ENCODE results near the gene CPT1A.

CPT1A gene

GRCh38 chr11:68804786-68805185 lies 36.9 kb downstream of the CPT1A start:
- H3K4me1 ChIP-seq (ENCODE audit: control insufficient read depth in 1 of 2, insufficient read depth in 2 of 2, low read length in 2 of 2): no peaks in the 10 kb centered on the region
- no peak overlapping the region for H3K27ac ChIP-seq (ENCODE audit: low read depth, low read length)
- H3K4me3 ChIP-seq (ENCODE audit: low read depth in 1 of 2, low read length in 2 of 2): no peak overlapping the region
- peaks cover 40 to 90% of the 10 kb centered on the region in 2 donors for H3K36me3 ChIP-seq (ENCODE audit: control insufficient read depth in 1 of 2, insufficient read depth in 2 of 2, low read length in 2 of 2)
- no peak overlapping the region for H3K9ac ChIP-seq (ENCODE audit: low read depth in 1 of 2, low read length in 2 of 2)
- H3K9me3 ChIP-seq (ENCODE audit: control insufficient read depth in 1 of 2, low read length in 2 of 2): no peaks in the 10 kb centered on the region
- H3K27me3 ChIP-seq (ENCODE audit: control insufficient read depth in 1 of 2, insufficient read depth in 2 of 2, low read length in 2 of 2): no peaks in the 10 kb centered on the region

- Histone ChIP-seq H3K27ac (ENCODE audit: low read depth, low read length) (no peak overlapping the region), H3K9ac (ENCODE audit: low read depth in 1 of 2, low read length in 2 of 2) (no peak overlapping the region), H3K4me1 (ENCODE audit: control insufficient read depth in 1 of 2, insufficient read depth in 2 of 2, low read length in 2 of 2) (no peaks in the 10 kb centered on the region), H3K4me3 (ENCODE audit: low read depth in 1 of 2, low read length in 2 of 2) (no peak overlapping the region), H3K27me3 (ENCODE audit: control insufficient read depth in 1 of 2, insufficient read depth in 2 of 2, low read length in 2 of 2) (no peaks in the 10 kb centered on the region), H3K36me3 (ENCODE audit: control insufficient read depth in 1 of 2, insufficient read depth in 2 of 2, low read length in 2 of 2) (peaks cover 41 to 92% of the 10 kb centered on the region in 2 donors), H3K9me3 (ENCODE audit: control insufficient read depth in 1 of 2, low read length in 2 of 2) (no peaks in the 10 kb centered on the region)
These were observed 38.0 kb downstream of the CPT1A start for GRCh38 chr11:68803766-68804165.

- no peak overlapping the region for H3K9ac ChIP-seq (ENCODE audit: low read depth in 1 of 2, low read length in 2 of 2)
- H3K9me3 ChIP-seq (ENCODE audit: control insufficient read depth in 1 of 2, low read length in 2 of 2): no peaks in the 10 kb centered on the region
- H3K27ac ChIP-seq (ENCODE audit: low read depth, low read length): no peak overlapping the region
- no peaks in the 10 kb centered on the region for H3K27me3 ChIP-seq (ENCODE audit: control insufficient read depth in 1 of 2, insufficient read depth in 2 of 2, low read length in 2 of 2)
- no peak overlapping the region for H3K4me3 ChIP-seq (ENCODE audit: low read depth in 1 of 2, low read length in 2 of 2)
- H3K36me3 ChIP-seq (ENCODE audit: control insufficient read depth in 1 of 2, insufficient read depth in 2 of 2, low read length in 2 of 2): peaks cover 41 to 91% of the 10 kb centered on the region in 2 donors
- no peaks in the 10 kb centered on the region for H3K4me1 ChIP-seq (ENCODE audit: control insufficient read depth in 1 of 2, insufficient read depth in 2 of 2, low read length in 2 of 2)
These were observed 43.4 kb downstream of the CPT1A start for GRCh38 chr11:68798221-68798813.

- Histone ChIP-seq H3K9me3 (ENCODE audit: control insufficient read depth in 1 of 2, low read length in 2 of 2) (no peaks in the 10 kb centered on the region), H3K36me3 (ENCODE audit: control insufficient read depth in 1 of 2, insufficient read depth in 2 of 2, low read length in 2 of 2) (peaks cover 41 to 91% of the 10 kb centered on the region in 2 donors), H3K27me3 (ENCODE audit: control insufficient read depth in 1 of 2, insufficient read depth in 2 of 2, low read length in 2 of 2) (no peaks in the 10 kb centered on the region), H3K9ac (ENCODE audit: low read depth in 1 of 2, low read length in 2 of 2) (no peak overlapping the region), H3K4me1 (ENCODE audit: control insufficient read depth in 1 of 2, insufficient read depth in 2 of 2, low read length in 2 of 2) (no peaks in the 10 kb centered on the region), H3K27ac (ENCODE audit: low read depth, low read length) (no peak overlapping the region), H3K4me3 (ENCODE audit: low read depth in 1 of 2, low read length in 2 of 2) (no peak overlapping the region)
These were observed 44.9 kb downstream of the CPT1A start for GRCh38 chr11:68796801-68797200.

GRCh38 chr11:68792400-68792966 lies 49.2 kb downstream of the CPT1A start:
- Histone ChIP-seq H3K27ac (ENCODE audit: low read depth, low read length) (no peak overlapping the region), H3K4me1 (ENCODE audit: control insufficient read depth in 1 of 2, insufficient read depth in 2 of 2, low read length in 2 of 2) (no peaks in the 10 kb centered on the region)

GRCh38 chr11:68784653-68785052 lies 57.1 kb downstream of the CPT1A start:
- no peaks in the 10 kb centered on the region for H3K9me3 ChIP-seq (ENCODE audit: control insufficient read depth in 1 of 2, low read length in 2 of 2)

More at GRCh38 chr11:68792400-68792966, 49.2 kb downstream of the CPT1A start:
- Histone ChIP-seq H3K27me3 (ENCODE audit: control insufficient read depth in 1 of 2, insufficient read depth in 2 of 2, low read length in 2 of 2) (no peaks in the 10 kb centered on the region), H3K9ac (ENCODE audit: low read depth in 1 of 2, low read length in 2 of 2) (no peak overlapping the region), H3K9me3 (ENCODE audit: control insufficient read depth in 1 of 2, low read length in 2 of 2) (no peaks in the 10 kb centered on the region), H3K4me3 (ENCODE audit: low read depth in 1 of 2, low read length in 2 of 2) (no peak overlapping the region), H3K36me3 (ENCODE audit: control insufficient read depth in 1 of 2, insufficient read depth in 2 of 2, low read length in 2 of 2) (peaks cover 23 to 86% of the 10 kb centered on the region in 2 donors)

GRCh38 chr11:68783216-68783821 lies 58.4 kb downstream of the CPT1A start:
- H3K27me3 ChIP-seq (ENCODE audit: control insufficient read depth in 1 of 2, insufficient read depth in 2 of 2, low read length in 2 of 2): no peaks in the 10 kb centered on the region
- no peak overlapping the region for H3K4me3 ChIP-seq (ENCODE audit: low read depth in 1 of 2, low read length in 2 of 2)
- H3K36me3 ChIP-seq (ENCODE audit: control insufficient read depth in 1 of 2, insufficient read depth in 2 of 2, low read length in 2 of 2): peaks cover 38 to 88% of the 10 kb centered on the region in 2 donors
- H3K4me1 ChIP-seq (ENCODE audit: control insufficient read depth in 1 of 2, insufficient read depth in 2 of 2, low read length in 2 of 2): no peaks in the 10 kb centered on the region
- H3K9ac ChIP-seq (ENCODE audit: low read depth in 1 of 2, low read length in 2 of 2): no peak overlapping the region
- H3K9me3 ChIP-seq (ENCODE audit: control insufficient read depth in 1 of 2, low read length in 2 of 2): no peaks in the 10 kb centered on the region
- no peak overlapping the region for H3K27ac ChIP-seq (ENCODE audit: low read depth, low read length)

More at GRCh38 chr11:68784653-68785052, 57.1 kb downstream of the CPT1A start:
- Histone ChIP-seq H3K9ac (ENCODE audit: low read depth in 1 of 2, low read length in 2 of 2) (no peak overlapping the region), H3K27ac (ENCODE audit: low read depth, low read length) (no peak overlapping the region), H3K4me1 (ENCODE audit: control insufficient read depth in 1 of 2, insufficient read depth in 2 of 2, low read length in 2 of 2) (no peaks in the 10 kb centered on the region), H3K27me3 (ENCODE audit: control insufficient read depth in 1 of 2, insufficient read depth in 2 of 2, low read length in 2 of 2) (no peaks in the 10 kb centered on the region), H3K4me3 (ENCODE audit: low read depth in 1 of 2, low read length in 2 of 2) (no peak overlapping the region), H3K36me3 (ENCODE audit: control insufficient read depth in 1 of 2, insufficient read depth in 2 of 2, low read length in 2 of 2) (peaks cover 38 to 89% of the 10 kb centered on the region in 2 donors)

- H3K9me3 ChIP-seq (ENCODE audit: control insufficient read depth in 1 of 2, low read length in 2 of 2): no peaks in the 10 kb centered on the region
- H3K9ac ChIP-seq (ENCODE audit: low read depth in 1 of 2, low read length in 2 of 2): no peak overlapping the region
- no peaks in the 10 kb centered on the region for H3K27me3 ChIP-seq (ENCODE audit: control insufficient read depth in 1 of 2, insufficient read depth in 2 of 2, low read length in 2 of 2)
- no peak overlapping the region for H3K4me3 ChIP-seq (ENCODE audit: low read depth in 1 of 2, low read length in 2 of 2)
- H3K36me3 ChIP-seq (ENCODE audit: control insufficient read depth in 1 of 2, insufficient read depth in 2 of 2, low read length in 2 of 2): peaks cover 38 to 86% of the 10 kb centered on the region in 2 donors
- H3K4me1 ChIP-seq (ENCODE audit: control insufficient read depth in 1 of 2, insufficient read depth in 2 of 2, low read length in 2 of 2): no peaks in the 10 kb centered on the region
- H3K27ac ChIP-seq (ENCODE audit: low read depth, low read length): no peak overlapping the region
These were observed 59.0 kb downstream of the CPT1A start for GRCh38 chr11:68782711-68783110.

- Histone ChIP-seq H3K27ac (ENCODE audit: low read depth, low read length) (no peak overlapping the region), H3K4me1 (ENCODE audit: control insufficient read depth in 1 of 2, insufficient read depth in 2 of 2, low read length in 2 of 2) (no peaks in the 10 kb centered on the region), H3K36me3 (ENCODE audit: control insufficient read depth in 1 of 2, insufficient read depth in 2 of 2, low read length in 2 of 2) (peaks cover 47 to 88% of the 10 kb centered on the region in 2 donors)
These were observed 60.9 kb downstream of the CPT1A start for GRCh38 chr11:68780829-68781228.

GRCh38 chr11:68778205-68778604 lies 63.5 kb downstream of the CPT1A start:
- Histone ChIP-seq H3K27me3 (ENCODE audit: control insufficient read depth in 1 of 2, insufficient read depth in 2 of 2, low read length in 2 of 2) (no peaks in the 10 kb centered on the region), H3K9ac (ENCODE audit: low read depth in 1 of 2, low read length in 2 of 2) (no peak overlapping the region), H3K4me1 (ENCODE audit: control insufficient read depth in 1 of 2, insufficient read depth in 2 of 2, low read length in 2 of 2) (no peaks in the 10 kb centered on the region), H3K9me3 (ENCODE audit: control insufficient read depth in 1 of 2, low read length in 2 of 2) (no peaks in the 10 kb centered on the region), H3K36me3 (ENCODE audit: control insufficient read depth in 1 of 2, insufficient read depth in 2 of 2, low read length in 2 of 2) (peaks cover 53 to 91% of the 10 kb centered on the region in 2 donors), H3K27ac (ENCODE audit: low read depth, low read length) (no peak overlapping the region), H3K4me3 (ENCODE audit: low read depth in 1 of 2, low read length in 2 of 2) (no peak overlapping the region)

More at GRCh38 chr11:68780829-68781228, 60.9 kb downstream of the CPT1A start:
- no peaks in the 10 kb centered on the region for H3K9me3 ChIP-seq (ENCODE audit: control insufficient read depth in 1 of 2, low read length in 2 of 2)
- H3K9ac ChIP-seq (ENCODE audit: low read depth in 1 of 2, low read length in 2 of 2): no peak overlapping the region
- H3K27me3 ChIP-seq (ENCODE audit: control insufficient read depth in 1 of 2, insufficient read depth in 2 of 2, low read length in 2 of 2): no peaks in the 10 kb centered on the region
- H3K4me3 ChIP-seq (ENCODE audit: low read depth in 1 of 2, low read length in 2 of 2): no peak overlapping the region

Measured in duodenal mucosa (tissue), 2 donors.